ENCODE data around the gene TCF25.
"Not testable (repeated sequence)": the region's sequence is repeated elsewhere in the genome, so short reads cannot be mapped to it uniquely, and the experiment has no call there.

Gene TCF25
- long read RNA-seq, donor 1, transcript TCF25-201 (18 exons, 2,233 nt): major isoform, 21 of 101 reads
- long read RNA-seq, donor 1, transcript TCF25-203 (2 exons, 981 nt): minor isoform, 9 of 101 reads
- long read RNA-seq, donor 1, partial matches to known transcripts: 66 of 101 reads
- long read RNA-seq, donor 1, other reads (novel, unspliced or antisense): 0 of 101 reads
- long read RNA-seq, donor 2, transcript TCF25-203 (2 exons, 981 nt): minor isoform, 6 of 39 reads
- long read RNA-seq, donor 2, transcript TCF25-201 (18 exons, 2,233 nt): major isoform, 8 of 39 reads
- long read RNA-seq, donor 2, partial matches to known transcripts: 23 of 39 reads
- long read RNA-seq, donor 2, other reads (novel, unspliced or antisense): 0 of 39 reads
- long read RNA-seq, donor 3, transcript TCF25-201 (18 exons, 2,233 nt): major isoform, 6 of 36 reads
- long read RNA-seq, donor 3, partial matches to known transcripts: 22 of 36 reads
- long read RNA-seq, donor 3, other reads (novel, unspliced or antisense): 0 of 36 reads
- long read RNA-seq, donor 4, transcript TCF25-220 (2 exons, 1,535 nt): minor isoform, 6 of 51 reads
- long read RNA-seq, donor 4, transcript TCF25-201 (18 exons, 2,233 nt): minor isoform, 5 of 51 reads
- long read RNA-seq, donor 4, transcript TCF25-203 (2 exons, 981 nt): major isoform, 9 of 51 reads
- long read RNA-seq, donor 4, partial matches to known transcripts: 28 of 51 reads
- long read RNA-seq, donor 4, other reads (novel, unspliced or antisense): 0 of 51 reads
- long read RNA-seq, donor 5, transcript TCF25-201 (18 exons, 2,233 nt): major isoform, 20 of 33 reads
- long read RNA-seq, donor 5, partial matches to known transcripts: 6 of 33 reads
- long read RNA-seq, donor 5, other reads (novel, unspliced or antisense): 0 of 33 reads
- long read RNA-seq, donor 6, transcript TCF25-220 (2 exons, 1,535 nt): major isoform, 6 of 56 reads
- long read RNA-seq, donor 6, transcript TCF25-203 (2 exons, 981 nt): major isoform, 6 of 56 reads
- long read RNA-seq, donor 6, partial matches to known transcripts: 36 of 56 reads
- long read RNA-seq, donor 6, other reads (novel, unspliced or antisense): 0 of 56 reads
- long read RNA-seq, donor 7: 0 reads
- long read RNA-seq, donor 8, transcript TCF25-201 (18 exons, 2,233 nt): major isoform, 8 of 66 reads
- long read RNA-seq, donor 8, partial matches to known transcripts: 50 of 66 reads
- long read RNA-seq, donor 8, other reads (novel, unspliced or antisense): 0 of 66 reads

GRCh38 chr16:89873109-89873971 is at the start of gene TCF25:
TCF25 (plus strand) TSS chr16:89873592; CDS start chr16:89873668, 76 bp downstream.
- peak; percentile 96 for DNase-seq

DNA sequence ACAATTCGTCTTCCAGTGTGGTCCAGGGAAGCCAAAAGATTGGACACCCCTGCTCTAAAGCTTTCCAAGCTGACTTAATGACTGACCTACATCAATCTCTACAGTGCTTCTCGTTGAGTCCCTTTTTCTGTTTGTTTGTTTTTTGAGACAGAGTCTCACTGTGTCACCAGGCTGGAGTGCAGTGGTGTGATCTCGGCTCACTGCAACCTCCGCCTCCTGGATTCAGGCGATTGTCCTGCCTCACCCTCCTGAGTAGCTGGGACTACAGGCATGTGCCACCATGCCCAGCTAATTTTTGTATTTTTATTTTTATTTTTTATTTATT is 49.6 kb upstream of the TCF25 start:
- not testable (repeated sequence) for DNase-seq

GRCh38 chr16:89826531-89827382 is 46.6 kb upstream of the TCF25 start:
- DNase-seq: no peak

GRCh38 chr16:89827383-89828198 is 45.8 kb upstream of the TCF25 start:
- DNase-seq: peak; percentile 68

- peak; percentile 62 for DNase-seq
Measured at GRCh38 chr16:89828199-89828869, 45.1 kb upstream of the TCF25 start, which contains the start of gene SPIRE2. SPIRE2 (plus strand) TSS chr16:89828475; CDS start chr16:89828551, 76 bp downstream.

DNA sequence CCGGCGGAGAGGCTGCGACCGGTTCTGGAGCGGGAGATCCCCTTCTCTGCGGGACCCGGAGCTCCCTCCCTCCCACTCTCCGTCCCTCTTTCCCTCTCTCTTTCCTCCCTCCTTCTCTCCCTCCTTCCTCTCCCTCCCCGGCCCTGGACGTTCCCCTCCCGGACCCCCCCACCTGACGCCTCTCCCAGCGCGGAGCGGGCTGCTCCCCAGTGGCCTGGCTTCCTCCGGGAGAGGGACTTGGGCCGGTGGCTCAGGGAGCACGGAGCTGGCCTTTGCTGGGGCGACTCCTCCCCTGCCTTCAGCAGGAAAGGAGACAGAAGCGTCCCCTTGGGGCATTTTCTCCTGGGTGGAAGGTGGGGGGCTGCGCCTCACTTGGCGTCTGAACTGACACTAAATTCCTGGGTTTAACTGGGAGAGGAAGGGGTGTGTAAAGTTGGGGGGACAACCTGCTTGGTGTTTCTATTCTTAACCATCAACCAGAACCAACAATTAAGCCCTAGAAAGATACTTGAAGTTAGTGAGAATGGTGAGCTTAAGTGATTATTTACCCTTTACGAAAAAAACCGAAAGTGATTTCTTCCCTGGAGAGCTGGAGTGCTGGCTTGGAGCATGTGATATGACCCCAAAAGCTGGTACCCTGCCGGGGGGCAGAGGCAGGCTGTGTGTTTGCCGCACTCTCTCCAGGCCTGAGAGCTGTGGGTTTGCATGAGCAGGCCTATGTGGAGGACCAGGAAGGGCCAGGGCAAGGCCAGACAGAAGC is 44.3 kb upstream of the TCF25 start:
- no peak for DNase-seq

GRCh38 chr16:89829630-89830437 is 43.6 kb upstream of the TCF25 start:
- no peak for DNase-seq

DNA sequence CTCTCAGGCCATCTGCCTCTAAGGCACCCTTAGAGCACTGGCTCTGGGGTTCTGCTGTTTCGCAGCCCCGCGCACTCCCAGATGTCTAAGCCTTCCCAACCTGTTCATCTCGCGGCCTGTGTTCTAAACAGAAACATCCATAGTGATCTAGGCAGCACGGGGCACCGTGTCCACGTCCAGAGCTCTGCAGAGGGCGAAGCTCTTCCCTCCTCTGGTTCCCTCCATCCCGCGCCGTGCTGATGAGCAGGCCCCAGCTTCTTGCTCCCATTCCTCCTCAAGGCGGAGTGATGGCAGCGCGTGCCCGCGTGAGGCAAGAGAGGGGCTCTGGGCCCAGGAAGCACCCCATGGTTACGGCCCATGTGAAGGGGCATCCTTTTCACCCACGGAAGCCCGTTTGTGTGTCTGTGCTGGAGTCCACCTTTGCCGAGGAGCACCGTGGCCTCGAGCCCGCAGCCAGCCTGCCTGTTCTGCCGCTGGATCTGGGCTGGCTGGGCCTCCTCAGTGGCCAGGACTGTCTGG is 41.5 kb upstream of the TCF25 start:
- no peak for DNase-seq

GRCh38 chr16:89833664-89834363 is 39.6 kb upstream of the TCF25 start:
- DNase-seq: not testable (repeated sequence)

DNA sequence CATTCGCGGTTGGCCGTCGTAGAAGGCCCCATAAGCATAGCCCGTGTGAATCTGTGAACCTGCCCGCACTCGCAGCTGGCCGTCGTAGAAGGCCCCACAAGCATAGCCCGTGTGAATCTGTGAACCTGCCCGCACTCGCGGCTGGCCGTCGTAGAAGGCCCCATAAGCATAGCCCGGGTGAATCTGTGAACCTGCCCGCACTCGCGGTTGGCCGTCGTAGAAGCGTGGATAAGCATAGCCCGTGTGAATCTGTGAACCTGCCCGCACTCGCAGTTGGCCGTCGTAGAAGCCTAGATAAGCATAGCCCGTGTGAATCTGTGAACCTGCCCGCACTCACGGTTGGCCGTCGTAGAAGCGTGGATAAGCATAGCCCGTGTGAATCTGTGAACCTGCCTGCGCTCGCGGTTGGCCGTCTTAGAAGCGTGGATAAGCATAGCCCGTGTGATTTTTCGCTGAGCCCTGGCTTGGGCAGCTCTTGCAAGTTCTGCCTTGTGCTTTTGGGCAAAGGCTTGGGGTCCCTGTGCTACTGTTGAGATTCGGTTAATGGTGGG is 38.5 kb upstream of the TCF25 start:
- not testable (repeated sequence) for DNase-seq

- not testable (repeated sequence) for DNase-seq
Measured at GRCh38 chr16:89836484-89836883, 36.9 kb upstream of the TCF25 start.

DNA sequence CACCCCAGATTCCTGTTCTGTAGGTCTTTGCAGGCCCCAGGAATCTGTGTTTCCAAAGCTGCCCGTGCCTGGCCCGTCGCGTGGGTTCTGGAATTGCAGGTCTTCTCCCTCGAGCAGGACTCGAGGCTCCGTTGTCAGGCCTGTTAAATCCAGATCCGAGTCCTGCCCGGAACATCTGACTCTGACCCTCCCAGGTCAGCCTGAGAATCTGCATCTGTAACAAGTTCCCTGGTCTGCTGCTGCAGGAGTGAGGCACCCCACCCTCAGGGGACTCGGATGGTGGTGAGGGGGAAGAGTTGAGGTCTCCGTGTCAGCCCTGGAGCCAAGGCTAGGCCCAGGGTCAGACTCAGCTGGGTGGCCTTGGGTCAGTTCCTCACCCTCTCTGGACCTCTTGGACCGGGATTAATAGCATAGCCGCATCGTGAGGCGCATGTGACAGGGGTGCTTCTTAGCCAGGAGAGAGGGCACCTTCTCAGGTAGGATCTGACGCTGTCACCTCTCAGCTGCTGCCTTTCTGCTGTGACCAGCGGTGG is 36.3 kb upstream of the TCF25 start:
- no peak for DNase-seq

DNA sequence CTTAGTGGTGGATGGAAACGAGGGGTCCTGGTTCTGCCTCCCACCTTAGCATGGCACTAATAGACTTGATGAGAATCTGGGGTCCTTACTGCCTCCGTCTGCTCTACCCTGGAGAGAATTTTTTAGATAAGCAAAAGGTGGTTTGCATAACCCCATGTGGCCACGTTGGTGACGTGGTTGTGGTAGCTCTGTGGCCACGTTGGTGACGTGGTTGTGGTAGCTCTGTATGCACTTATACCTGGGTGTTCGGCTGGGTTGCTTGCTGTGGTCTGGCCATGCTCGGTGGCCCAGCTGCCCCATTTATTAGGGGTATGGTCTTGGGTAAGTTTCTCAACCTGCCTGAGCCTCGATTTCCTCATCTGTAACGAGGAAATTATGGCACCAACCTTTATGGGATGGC is 32.1 kb upstream of the TCF25 start:
- DNase-seq: no peak

GRCh38 chr16:89842471-89843408 is 30.7 kb upstream of the TCF25 start:
- no peak for DNase-seq
